Fibroblast of pulmonary artery (primary cell): ENCODE data around the gene CEP350.

ENCODE experiments used
- DNase-seq: peaks from one replicate; pipeline ENCODE4 v3.0.0-alpha.2; 2010; ENCODE audit warnings: low read depth
- H3K4me3 ChIP-seq: replicated peaks from 2 replicates; pipeline ENCODE4 v1.5.1; 2011; ENCODE audit warnings: low read depth, mild to moderate bottlenecking, control low read depth, low read length, moderate library complexity
- TF ChIP-seq, protein P1 (sequence below): IDR thresholded peaks from 2 replicates; pipeline ENCODE4 v1.5.1; 2011; ENCODE audit warnings: mild to moderate bottlenecking, control low read depth, low read length, inconsistent platforms; ENCODE audit errors: missing control alignments

The CEP350 gene

DNA sequence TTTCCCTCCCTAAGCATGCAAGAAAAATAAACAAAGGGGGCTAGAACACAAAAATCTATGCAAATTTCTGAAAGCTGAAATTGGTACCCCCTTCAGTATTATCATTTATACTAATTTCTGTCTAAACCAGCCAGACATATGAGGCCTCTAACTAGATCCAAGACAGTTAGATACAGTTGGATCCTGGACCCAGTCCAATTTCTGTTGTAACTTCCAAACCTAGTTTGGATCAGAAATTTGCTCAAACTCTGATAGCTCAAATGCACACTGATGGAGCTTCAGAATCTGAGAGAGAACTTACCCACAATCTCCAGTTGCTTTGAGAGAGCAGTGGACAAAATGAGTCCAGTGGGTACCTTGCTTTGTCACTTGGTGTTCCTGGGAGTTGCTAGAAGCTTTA lies 11.9 kb downstream of the CEP350 start:
- peak; percentile 45 for DNase-seq

DNA sequence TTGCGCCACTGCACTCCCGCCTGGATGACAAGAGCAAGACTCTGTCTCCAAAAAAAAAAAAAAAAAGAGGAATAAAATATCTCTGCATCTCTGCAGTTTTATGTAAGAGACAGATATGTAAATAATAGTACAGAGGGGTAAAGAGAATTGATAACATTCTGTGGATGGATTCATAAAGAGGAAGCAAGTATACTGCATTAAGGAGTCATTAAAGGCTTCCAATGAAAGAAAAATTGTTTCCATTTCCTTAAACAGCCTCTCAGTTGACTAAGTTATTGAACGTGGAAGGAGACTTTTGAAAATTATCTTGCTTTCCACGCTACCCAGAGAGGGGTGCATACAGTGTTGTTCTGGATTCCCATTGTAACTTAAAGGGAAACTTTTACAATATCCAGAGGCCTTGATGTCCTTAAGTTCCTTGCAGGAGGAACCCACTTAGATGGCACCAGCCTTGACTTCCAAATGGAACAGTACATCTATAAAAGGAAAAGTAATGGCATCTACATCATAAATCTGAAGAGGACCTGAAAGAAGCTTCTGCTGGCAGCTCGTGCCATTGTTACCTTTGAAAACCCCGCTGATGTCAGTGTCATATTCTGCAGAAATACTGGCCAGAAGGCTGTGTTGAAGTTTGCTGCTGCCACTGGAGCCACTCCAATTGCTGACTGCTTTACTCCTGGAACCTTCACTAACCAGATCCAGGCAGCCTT lies 13.8 kb downstream of the CEP350 start:
- TF ChIP-seq, protein P1, sequence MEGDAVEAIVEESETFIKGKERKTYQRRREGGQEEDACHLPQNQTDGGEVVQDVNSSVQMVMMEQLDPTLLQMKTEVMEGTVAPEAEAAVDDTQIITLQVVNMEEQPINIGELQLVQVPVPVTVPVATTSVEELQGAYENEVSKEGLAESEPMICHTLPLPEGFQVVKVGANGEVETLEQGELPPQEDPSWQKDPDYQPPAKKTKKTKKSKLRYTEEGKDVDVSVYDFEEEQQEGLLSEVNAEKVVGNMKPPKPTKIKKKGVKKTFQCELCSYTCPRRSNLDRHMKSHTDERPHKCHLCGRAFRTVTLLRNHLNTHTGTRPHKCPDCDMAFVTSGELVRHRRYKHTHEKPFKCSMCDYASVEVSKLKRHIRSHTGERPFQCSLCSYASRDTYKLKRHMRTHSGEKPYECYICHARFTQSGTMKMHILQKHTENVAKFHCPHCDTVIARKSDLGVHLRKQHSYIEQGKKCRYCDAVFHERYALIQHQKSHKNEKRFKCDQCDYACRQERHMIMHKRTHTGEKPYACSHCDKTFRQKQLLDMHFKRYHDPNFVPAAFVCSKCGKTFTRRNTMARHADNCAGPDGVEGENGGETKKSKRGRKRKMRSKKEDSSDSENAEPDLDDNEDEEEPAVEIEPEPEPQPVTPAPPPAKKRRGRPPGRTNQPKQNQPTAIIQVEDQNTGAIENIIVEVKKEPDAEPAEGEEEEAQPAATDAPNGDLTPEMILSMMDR = no peak
- H3K4me3 ChIP-seq = no peak overlapping the region
- no peak for DNase-seq

More for the DNA sequence above, 11.9 kb downstream of the CEP350 start:
- H3K4me3 ChIP-seq = no peak overlapping the region
- TF ChIP-seq, protein P1 = no peak

DNA sequence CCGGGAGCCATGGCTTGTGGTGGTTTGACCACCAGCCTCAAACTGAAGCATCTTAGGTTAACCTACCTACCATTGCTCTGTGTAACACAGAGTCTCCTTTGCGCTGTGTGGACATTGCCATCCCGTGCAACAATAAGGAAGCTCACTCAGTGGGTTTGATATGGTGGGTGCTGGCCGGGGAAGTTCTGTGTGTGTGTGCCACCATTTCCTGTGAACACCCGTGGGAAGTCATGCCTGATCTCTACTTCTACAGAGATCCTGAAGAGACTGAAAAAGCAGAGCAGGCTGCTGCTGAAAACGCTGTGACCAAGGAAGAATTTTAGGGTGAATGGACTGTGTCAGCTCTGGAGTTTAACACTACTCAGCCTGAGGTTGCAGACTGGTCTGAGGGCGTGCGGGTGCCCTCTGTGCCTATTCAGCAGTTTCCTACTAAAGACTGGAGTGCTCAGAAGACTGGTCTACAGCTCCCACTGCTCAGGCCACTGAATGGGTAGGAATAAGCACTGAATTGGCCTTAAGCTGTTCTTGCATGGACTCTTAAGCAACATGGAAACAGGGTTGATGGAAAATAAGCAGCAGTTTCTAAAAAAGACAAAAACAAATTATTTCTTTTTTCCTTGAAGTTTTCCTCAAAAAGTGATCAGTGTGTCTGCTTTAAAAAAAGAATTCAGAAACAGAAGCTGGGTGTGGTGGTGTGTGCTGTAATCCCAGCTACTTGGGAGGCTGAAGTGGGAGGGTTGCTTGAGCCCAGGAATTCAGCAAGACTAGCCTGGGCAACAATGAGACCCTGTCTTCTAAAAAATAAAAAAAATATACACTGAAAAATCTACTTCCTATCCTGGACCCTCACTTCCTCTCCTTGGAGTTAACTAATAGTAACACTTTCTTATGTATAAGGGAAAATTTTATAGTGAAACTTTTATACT lies 14.6 kb downstream of the CEP350 start:
- TF ChIP-seq, protein P1 = no peak
- H3K4me3 ChIP-seq = no peak overlapping the region
- DNase-seq = peak; percentile 39

DNA sequence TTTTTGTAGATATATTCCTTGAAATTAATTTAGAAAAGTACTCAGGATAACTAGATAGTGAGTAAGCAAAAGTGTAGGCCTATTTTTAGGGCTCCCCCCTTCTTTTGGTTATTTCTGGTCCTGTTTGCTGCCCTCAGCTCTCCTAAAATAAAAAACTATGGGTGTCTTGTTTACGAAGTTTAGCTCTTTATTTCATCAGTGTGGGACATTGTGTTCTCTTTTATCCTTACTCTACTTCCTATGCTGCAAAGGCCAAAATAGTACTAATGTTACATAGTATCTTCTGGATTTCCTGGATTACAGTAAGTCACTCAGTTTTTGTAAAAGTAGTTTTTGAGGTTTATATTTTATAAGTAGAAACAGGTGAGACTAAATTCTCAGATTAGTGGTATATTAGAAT lies 15.4 kb downstream of the CEP350 start:
- TF ChIP-seq, protein P1 = no peak
- no peak overlapping the region for H3K4me3 ChIP-seq
- DNase-seq = peak; percentile 72

DNA sequence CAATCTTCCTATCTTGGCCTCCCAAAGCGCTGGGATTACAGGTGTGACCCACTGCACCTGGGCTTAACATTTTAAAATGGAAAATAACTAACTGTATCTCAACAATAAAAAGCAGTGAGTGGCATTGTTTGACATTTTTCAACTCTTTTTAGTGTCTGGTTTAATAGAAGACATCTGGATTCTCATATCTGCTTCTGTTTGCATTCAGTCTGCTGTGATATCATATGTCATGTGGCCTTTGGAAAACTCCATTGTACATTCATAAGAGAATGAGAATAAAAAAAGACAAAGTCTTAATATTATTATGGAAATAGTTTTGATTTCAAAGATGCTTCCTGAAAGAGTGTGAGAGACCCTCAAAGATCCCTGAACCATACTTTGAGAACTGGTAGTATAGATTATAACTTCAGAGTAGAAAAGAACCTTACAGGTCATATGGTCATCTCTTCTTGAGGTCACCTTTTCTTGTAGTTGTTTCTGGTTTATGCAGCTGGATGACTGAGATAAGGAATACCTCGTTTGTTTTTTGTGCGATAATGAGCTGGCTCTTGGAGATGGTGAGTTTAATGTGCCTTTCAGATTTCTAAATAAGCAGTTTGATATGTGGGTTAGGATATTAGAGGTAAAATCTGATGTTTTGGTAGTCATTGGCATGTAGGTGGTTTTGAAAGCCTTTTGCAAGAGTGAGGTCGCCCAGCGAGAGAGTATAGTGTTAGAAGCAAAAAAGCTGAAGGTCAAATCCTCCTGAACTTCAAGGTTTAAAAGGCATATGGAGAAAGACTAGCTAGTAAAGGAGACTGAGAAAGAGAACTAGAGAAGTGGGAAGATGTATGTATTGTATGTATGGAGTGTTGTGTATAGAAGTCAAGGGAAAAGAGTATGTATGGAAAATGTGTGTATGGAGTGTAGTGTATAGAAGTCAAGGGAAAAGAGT lies 17.2 kb downstream of the CEP350 start:
- H3K4me3 ChIP-seq = no peak overlapping the region
- TF ChIP-seq, protein P1 = no peak
- DNase-seq = no peak
